Body of pancreas (tissue), 4 donors: ENCODE measurements around the gene PRSS38. TPM values are rescaled to one million over a fixed set of nuclear protein-coding genes. Genes with fewer than 3 reads are reported as not detected.

Experiments used
- ATAC-seq: fragments of 150-250 bp; one replicate; pipeline ENCODE4 v1.9.1; 2016
- DNase-seq, 4 donors: peaks; one replicate each; pipeline ENCODE4 v3.0.0-alpha.2; 2019
- H3K27ac ChIP-seq, 4 donors: fragments of 200-600 bp; sonication (generic); 1 replicate in 3 of 4; 2 replicates in 1 of 4; pipeline versions ENCODE4 v1.5.1 to v1.6.1; 2016 to 2019; ENCODE audit warnings: mild to moderate bottlenecking in 1 of 4, mixed read lengths in 1 of 4, moderate library complexity in 1 of 4
- H3K27me3 ChIP-seq, 2 donors: fragments of 200-600 bp; sonication (generic); one replicate each; pipeline ENCODE4 v1.6.0; 2016; ENCODE audit warnings: mild to moderate bottlenecking in 1 of 2
- H3K36me3 ChIP-seq, 2 donors: fragments of 200-600 bp; sonication (generic); replicated peaks in 1 of 2; 2 replicates each; pipeline ENCODE4 v1.5.1; 2016; ENCODE audit warnings: low read depth in 2 of 2; ENCODE audit not compliant: insufficient read depth in 1 of 2
- H3K4me1 ChIP-seq: fragments of 200-600 bp; sonication (generic); one replicate; pipeline ENCODE4 v1.6.0; 2016
- H3K4me3 ChIP-seq, 2 donors: fragments of 200-600 bp; sonication (generic); 1 replicate in 1 of 2; 2 replicates in 1 of 2; pipeline ENCODE4 v1.5.1; 2016 to 2019
- H3K9me3 ChIP-seq, 3 donors: fragments of 200-600 bp; sonication (generic); 1 replicate in 2 of 3; 2 replicates in 1 of 3; pipeline ENCODE4 v1.5.1; 2016
- POLR2A ChIP-seq, 3 donors: fragments of 450-650 bp; IDR thresholded peaks; one replicate each; pipeline ENCODE4 v1.6.1; 2016; ENCODE audit warnings: antibody characterized with exemption in 3 of 3, mild to moderate bottlenecking in 2 of 3
- WGBS, 2 donors: methylation state at CpG; one replicate each; pipeline ENCODE4 v1.1.5; 2017; 5-methylcytosine and 5-hydroxymethylcytosine counted together
- intact Hi-C: fragments of 100-400 bp; cut with DNase I; formaldehyde crosslinking; loops from one replicate; pipeline ENCODE4 v1.15.1; 2023
- total RNA-seq, 2 donors: library from RNA; depleted of rRNA; stranded (reverse); fragments of >200 nt; gene quantifications; one replicate each; pipeline ENCODE4 v1.1.0, GENCODE V29; 2016
- TF ChIP-seq, protein P1 (sequence below), 7 experiments: fragments of 450-650 bp in 4 of 7; fragments of 200-600 bp in 3 of 7; sonication (generic) in 3 of 7; IDR thresholded peaks; one replicate each; pipeline ENCODE4 v1.5.1; 2016 to 2019; ENCODE audit warnings: antibody characterized with exemption in 7 of 7

The PRSS38 gene
- total RNA-seq, 2 donors from 2014 or later: not detected

DNA sequence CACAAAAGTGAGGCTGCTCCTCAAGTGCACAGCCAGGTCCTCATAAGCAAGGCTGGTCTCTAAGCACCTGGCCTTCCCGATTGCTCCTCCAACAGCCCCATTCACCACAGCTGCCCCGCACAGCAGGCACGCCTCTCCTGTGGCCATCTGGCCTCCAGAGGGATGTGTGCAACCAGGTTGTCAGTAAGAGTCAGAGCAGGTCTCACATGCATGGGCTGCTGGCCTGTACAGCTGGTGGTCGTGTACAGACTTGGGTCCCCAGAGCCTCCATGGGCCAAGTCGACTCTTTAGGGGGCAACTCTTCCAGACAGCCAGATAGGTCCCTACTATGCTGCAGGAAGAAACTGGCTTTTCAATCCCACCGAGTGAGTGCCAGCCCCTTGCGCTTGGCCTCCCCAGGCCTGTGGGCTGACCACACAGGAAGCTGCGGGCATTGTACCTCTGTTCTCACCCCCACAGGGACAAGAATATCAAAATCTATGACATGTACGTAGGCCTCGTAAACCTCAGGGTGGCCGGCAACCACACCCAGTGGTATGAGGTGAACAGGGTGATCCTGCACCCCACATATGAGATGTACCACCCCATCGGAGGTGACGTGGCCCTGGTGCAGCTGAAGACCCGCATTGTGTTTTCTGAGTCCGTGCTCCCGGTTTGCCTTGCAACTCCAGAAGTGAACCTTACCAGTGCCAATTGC lies 1.4 kb downstream of the PRSS38 start:
- ATAC-seq: no peak
- Histone ChIP-seq H3K36me3 (no peaks in the 10 kb centered on the region), H3K4me3 (no peak overlapping the region), H3K4me1 (no peaks in the 10 kb centered on the region), H3K9me3 (peaks cover 0 to 13% (median 0%) of the 10 kb centered on the region in 3 donors), H3K27ac (no peak overlapping the region), H3K27me3 (no peaks in the 10 kb centered on the region)
- no peak for TF ChIP-seq POLR2A (IDR thresholded peaks at IDR 0.05)
- TF ChIP-seq, protein P1, sequence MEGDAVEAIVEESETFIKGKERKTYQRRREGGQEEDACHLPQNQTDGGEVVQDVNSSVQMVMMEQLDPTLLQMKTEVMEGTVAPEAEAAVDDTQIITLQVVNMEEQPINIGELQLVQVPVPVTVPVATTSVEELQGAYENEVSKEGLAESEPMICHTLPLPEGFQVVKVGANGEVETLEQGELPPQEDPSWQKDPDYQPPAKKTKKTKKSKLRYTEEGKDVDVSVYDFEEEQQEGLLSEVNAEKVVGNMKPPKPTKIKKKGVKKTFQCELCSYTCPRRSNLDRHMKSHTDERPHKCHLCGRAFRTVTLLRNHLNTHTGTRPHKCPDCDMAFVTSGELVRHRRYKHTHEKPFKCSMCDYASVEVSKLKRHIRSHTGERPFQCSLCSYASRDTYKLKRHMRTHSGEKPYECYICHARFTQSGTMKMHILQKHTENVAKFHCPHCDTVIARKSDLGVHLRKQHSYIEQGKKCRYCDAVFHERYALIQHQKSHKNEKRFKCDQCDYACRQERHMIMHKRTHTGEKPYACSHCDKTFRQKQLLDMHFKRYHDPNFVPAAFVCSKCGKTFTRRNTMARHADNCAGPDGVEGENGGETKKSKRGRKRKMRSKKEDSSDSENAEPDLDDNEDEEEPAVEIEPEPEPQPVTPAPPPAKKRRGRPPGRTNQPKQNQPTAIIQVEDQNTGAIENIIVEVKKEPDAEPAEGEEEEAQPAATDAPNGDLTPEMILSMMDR (IDR thresholded peaks at IDR 0.05): no peak
- 78 to 89% methylated on average over 4 to 13 of the region's 16 CpGs for WGBS, 2 donors
- intact Hi-C loops: no loop called here
- DNase-seq: no peak

DNA sequence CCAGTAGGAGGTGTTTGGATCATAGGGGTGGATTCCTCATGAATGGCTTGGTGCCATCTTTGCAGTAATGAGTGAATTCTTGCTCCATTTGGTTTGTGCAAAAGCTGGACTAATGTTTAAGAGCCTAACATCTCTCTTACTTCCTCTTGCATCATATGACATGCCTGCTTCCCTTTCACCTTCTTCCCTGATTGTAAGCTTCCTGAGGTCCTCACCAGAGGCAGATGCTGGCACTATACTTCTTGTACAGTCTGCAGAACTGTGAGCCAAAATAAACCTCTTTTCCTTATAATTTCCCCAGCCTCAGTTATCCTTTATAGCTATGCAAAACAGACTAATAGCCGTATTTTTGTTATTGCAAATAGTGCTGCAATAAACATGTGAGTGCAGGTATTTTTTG lies 8.1 kb downstream of the PRSS38 start:
- H3K4me3 ChIP-seq: no peak overlapping the region
- H3K27ac ChIP-seq: no peak overlapping the region
- 40 to 61% methylated on average over 1 of the region's 1 CpG for WGBS, 2 donors
- H3K36me3 ChIP-seq: no peaks in the 10 kb centered on the region
- DNase-seq (no peak), ATAC-seq (no peak)
- H3K27me3 ChIP-seq: no peaks in the 10 kb centered on the region
- H3K4me1 ChIP-seq: no peaks in the 10 kb centered on the region
- TF ChIP-seq, protein P1 (IDR thresholded peaks at IDR 0.05): no peak
- TF ChIP-seq POLR2A (IDR thresholded peaks at IDR 0.05): no peak
- no peaks in the 10 kb centered on the region for H3K9me3 ChIP-seq
- intact Hi-C loops: no loop called here

DNA sequence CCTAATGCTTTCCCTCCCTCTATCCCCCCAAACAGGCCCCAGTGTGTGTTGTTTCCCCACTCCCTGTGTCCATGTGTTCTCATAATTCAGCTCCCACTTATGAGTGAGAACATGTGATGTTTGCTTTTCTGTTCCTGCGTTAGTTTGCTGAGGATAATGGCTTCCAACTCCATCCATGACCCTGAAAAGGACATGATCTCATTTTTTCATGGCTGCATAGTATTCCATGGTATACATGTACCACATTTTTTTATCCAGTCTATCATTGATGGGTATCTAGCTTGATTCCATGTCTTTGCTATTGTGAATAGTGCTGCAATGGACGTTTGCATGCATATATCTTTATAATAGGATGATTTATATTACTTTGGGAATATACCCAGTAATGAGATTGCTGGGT lies 8.7 kb downstream of the PRSS38 start:
- H3K4me1 ChIP-seq: no peaks in the 10 kb centered on the region
- TF ChIP-seq, protein P1 (IDR thresholded peaks at IDR 0.05): no peak
- no peak for TF ChIP-seq POLR2A (IDR thresholded peaks at IDR 0.05)
- 24 to 38% methylated on average over 2 of the region's 2 CpGs for WGBS, 2 donors
- intact Hi-C loops: no loop called here
- H3K9me3 ChIP-seq: no peaks in the 10 kb centered on the region
- no peak for ATAC-seq
- DNase-seq: no peak
- no peaks in the 10 kb centered on the region for H3K27me3 ChIP-seq
- no peaks in the 10 kb centered on the region for H3K36me3 ChIP-seq
- H3K27ac ChIP-seq: no peak overlapping the region
- H3K4me3 ChIP-seq: no peak overlapping the region

- H3K4me3 ChIP-seq: no peak overlapping the region
- intact Hi-C loops: no loop called here
- no peaks in the 10 kb centered on the region for H3K36me3 ChIP-seq
- no peaks in the 10 kb centered on the region for H3K27me3 ChIP-seq
- DNase-seq (no peak), ATAC-seq (no peak)
- no peak for TF ChIP-seq POLR2A (IDR thresholded peaks at IDR 0.05)
- TF ChIP-seq, protein P1 (IDR thresholded peaks at IDR 0.05): no peak
- WGBS, 2 donors: 63 to 75% methylated on average over 3 of the region's 3 CpGs
- no peak overlapping the region for H3K27ac ChIP-seq
- no peaks in the 10 kb centered on the region for H3K9me3 ChIP-seq
- no peaks in the 10 kb centered on the region for H3K4me1 ChIP-seq
Measured at GRCh38 chr1:227828786-227829185, 13.3 kb downstream of the PRSS38 start.

DNA sequence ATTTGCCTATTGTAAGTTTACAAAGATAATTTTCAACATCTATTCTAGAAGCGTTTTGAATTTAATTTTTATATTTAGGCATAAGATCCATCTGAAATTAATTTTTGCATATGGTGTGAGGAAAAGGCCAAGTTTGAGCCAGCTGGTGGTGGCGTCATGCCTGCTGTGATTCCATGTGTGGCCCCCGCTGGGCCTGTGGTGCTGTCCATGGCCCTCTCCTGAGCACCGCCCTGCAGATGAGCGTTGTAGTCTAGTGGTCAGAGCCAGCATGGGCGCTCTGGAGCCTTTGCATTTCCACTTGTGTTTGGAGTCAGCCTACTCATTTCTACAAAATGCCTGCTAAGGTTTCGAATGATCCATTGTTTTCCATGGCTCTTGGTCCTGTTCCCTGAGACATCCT lies 22.7 kb downstream of the PRSS38 start:
- no peak overlapping the region for H3K27ac ChIP-seq
- no peaks in the 10 kb centered on the region for H3K9me3 ChIP-seq
- WGBS, 2 donors: 91% methylated on average over 7 of the region's 7 CpGs
- H3K27me3 ChIP-seq: no peaks in the 10 kb centered on the region
- intact Hi-C loops: no loop called here
- ATAC-seq (no peak), DNase-seq (no peak)
- no peak overlapping the region for H3K4me3 ChIP-seq
- H3K36me3 ChIP-seq: no peaks in the 10 kb centered on the region
- H3K4me1 ChIP-seq: no peaks in the 10 kb centered on the region
- no peak for TF ChIP-seq POLR2A (IDR thresholded peaks at IDR 0.05)
- TF ChIP-seq, protein P1 (IDR thresholded peaks at IDR 0.05): no peak
